MM.1S (cell line): ENCODE data around the gene HLA-E.
"Not testable (repeated sequence)": the region's sequence is repeated elsewhere in the genome, so short reads cannot be mapped to it uniquely, and the experiment has no call there.

Experiments used
- DNase-seq: peaks from one replicate; pipeline ENCODE4 v3.0.0-alpha.2; 2015
- H2AFZ ChIP-seq: fragments of 300-600 bp; sonication (generic); 2 replicates; pipeline ENCODE4 v1.6.0; 2016; ENCODE audit warnings: antibody characterized with exemption, low read length
- H3F3A ChIP-seq: fragments of 300-600 bp; sonication (generic); 2 replicates; pipeline ENCODE4 v1.6.1; 2016; ENCODE audit warnings: mild to moderate bottlenecking, antibody characterized with exemption, low read length, moderate library complexity, mixed read lengths; ENCODE audit not compliant: insufficient read depth
- H3K27ac ChIP-seq: fragments of 300-600 bp; sonication (generic); 2 replicates; pipeline ENCODE4 v1.5.1; 2016; ENCODE audit warnings: mild to moderate bottlenecking, low read length
- H3K27me3 ChIP-seq: fragments of 300-600 bp; sonication (generic); replicated peaks from 2 replicates; pipeline ENCODE4 v1.6.0; 2016; ENCODE audit warnings: low read length; ENCODE audit not compliant: insufficient read depth
- H3K36me3 ChIP-seq: fragments of 300-600 bp; sonication (generic); replicated peaks from 2 replicates; pipeline ENCODE4 v1.6.1; 2016; ENCODE audit warnings: mild to moderate bottlenecking, low read length, mixed read lengths; ENCODE audit not compliant: insufficient read depth
- H3K4me1 ChIP-seq: fragments of 300-600 bp; sonication (generic); 2 replicates; pipeline ENCODE4 v1.6.1; 2016; ENCODE audit warnings: low read length, mixed read lengths
- H3K4me2 ChIP-seq: fragments of 300-600 bp; sonication (generic); 2 replicates; pipeline ENCODE4 v1.6.0; 2016; ENCODE audit warnings: low read depth, low read length
- H3K4me3 ChIP-seq: fragments of 300-600 bp; sonication (generic); 2 replicates; pipeline ENCODE4 v1.5.1; 2016; ENCODE audit warnings: low read length, mixed read lengths
- H3K79me2 ChIP-seq: fragments of 300-600 bp; sonication (generic); 2 replicates; pipeline ENCODE4 v1.6.1; 2016; ENCODE audit warnings: mixed run types, low read length, mixed read lengths
- H3K9ac ChIP-seq: fragments of 300-600 bp; sonication (generic); 2 replicates; pipeline ENCODE4 v1.6.1; 2016; ENCODE audit warnings: low read length, mixed read lengths
- H3K9me2 ChIP-seq: fragments of 300-600 bp; sonication (generic); replicated peaks from 2 replicates; pipeline ENCODE4 v1.6.1; 2016; ENCODE audit warnings: mild to moderate bottlenecking, low read length, mixed read lengths; ENCODE audit not compliant: insufficient read depth
- H3K9me3 ChIP-seq: fragments of 300-600 bp; sonication (generic); replicated peaks from 2 replicates; pipeline ENCODE4 v1.6.1; 2016; ENCODE audit warnings: mild to moderate bottlenecking, low read length, mixed read lengths; ENCODE audit not compliant: insufficient read depth
- H4K20me1 ChIP-seq: fragments of 300-600 bp; sonication (generic); 2 replicates; pipeline ENCODE4 v1.6.1; 2016; ENCODE audit warnings: mild to moderate bottlenecking, low read length, moderate library complexity, mixed read lengths; ENCODE audit not compliant: insufficient read depth
- CTCF ChIP-seq: fragments of 300-600 bp; sonication (generic); IDR thresholded peaks from 2 replicates; pipeline ENCODE4 v1.5.1; 2016; ENCODE audit warnings: antibody characterized with exemption, low read length, mixed read lengths
- EZH2 ChIP-seq: fragments of 300-600 bp; sonication (generic); optimal IDR thresholded peaks from 2 replicates; pipeline ENCODE3; 2017; ENCODE audit warnings: low read depth, mild to moderate bottlenecking, antibody characterized with exemption, low read length, mixed read lengths
- EZH2phosphoT487 ChIP-seq: fragments of 300-600 bp; sonication (generic); IDR thresholded peaks from 2 replicates; pipeline ENCODE4 v1.6.1; 2018; ENCODE audit warnings: antibody characterized with exemption, low read length

Gene HLA-E

GRCh38 chr6:30493643-30494250 lies 4.4 kb downstream of the HLA-E start:
- H3K9me2 ChIP-seq: no peaks in the 10 kb centered on the region
- H3K36me3 ChIP-seq: peaks cover 15% of the 10 kb centered on the region
- H3K9me3 ChIP-seq: no peaks in the 10 kb centered on the region
- no peak overlapping the region for H3K4me2 ChIP-seq
- peaks cover 8% of the 10 kb centered on the region for H3K4me1 ChIP-seq
- peaks cover 9% of the 10 kb centered on the region; the same call in 1 of the 2 replicates for H4K20me1 ChIP-seq
- no peak overlapping the region for H3K27ac ChIP-seq
- no peak overlapping the region for H3K9ac ChIP-seq
- H3F3A ChIP-seq: peaks cover 23% of the 10 kb centered on the region; the same call in 1 of the 2 replicates
- peaks cover 29% of the 10 kb centered on the region for H3K79me2 ChIP-seq
- no peaks in the 10 kb centered on the region for H3K27me3 ChIP-seq
- no peak overlapping the region for H3K4me3 ChIP-seq
- TF ChIP-seq CTCF (peak; percentile 17; the same call in 1 of the 2 replicates), EZH2phosphoT487 (no peak), EZH2 (no peak)
- H2AFZ ChIP-seq: no peak overlapping the region
- DNase-seq: no peak

- H3F3A ChIP-seq: peaks cover 23% of the 10 kb centered on the region; the same call in 1 of the 2 replicates
- no peak overlapping the region for H3K27ac ChIP-seq
- H3K27me3 ChIP-seq: no peaks in the 10 kb centered on the region
- H3K36me3 ChIP-seq: peaks cover 15% of the 10 kb centered on the region
- H2AFZ ChIP-seq: no peak overlapping the region
- no peak overlapping the region for H3K4me2 ChIP-seq
- H4K20me1 ChIP-seq: peaks cover 9% of the 10 kb centered on the region; the same call in 1 of the 2 replicates
- no peaks in the 10 kb centered on the region for H3K9me2 ChIP-seq
- peaks cover 8% of the 10 kb centered on the region for H3K4me1 ChIP-seq
- TF ChIP-seq EZH2phosphoT487 (no peak), CTCF (no peak), EZH2 (no peak)
- no peak overlapping the region for H3K9ac ChIP-seq
- H3K4me3 ChIP-seq: no peak overlapping the region
- peaks cover 28% of the 10 kb centered on the region for H3K79me2 ChIP-seq
- DNase-seq: no peak
- H3K9me3 ChIP-seq: no peaks in the 10 kb centered on the region
These were observed 5.1 kb downstream of the HLA-E start for GRCh38 chr6:30494291-30494861.

- H3K4me3 ChIP-seq, H4K20me1 ChIP-seq, H3K4me1 ChIP-seq, DNase-seq, H3K9me3 ChIP-seq, H3K27me3 ChIP-seq, H3K9me2 ChIP-seq, H3K27ac ChIP-seq, H3K9ac ChIP-seq, H3K4me2 ChIP-seq, H2AFZ ChIP-seq: not testable (repeated sequence)
- Histone ChIP-seq H3F3A (peaks cover 19% of the 10 kb centered on the region; the same call in 1 of the 2 replicates), H3K79me2 (peaks cover 21% of the 10 kb centered on the region), H3K36me3 (peaks cover 15% of the 10 kb centered on the region)
These were observed 5.8 kb downstream of the HLA-E start for GRCh38 chr6:30495060-30495459.

DNA sequence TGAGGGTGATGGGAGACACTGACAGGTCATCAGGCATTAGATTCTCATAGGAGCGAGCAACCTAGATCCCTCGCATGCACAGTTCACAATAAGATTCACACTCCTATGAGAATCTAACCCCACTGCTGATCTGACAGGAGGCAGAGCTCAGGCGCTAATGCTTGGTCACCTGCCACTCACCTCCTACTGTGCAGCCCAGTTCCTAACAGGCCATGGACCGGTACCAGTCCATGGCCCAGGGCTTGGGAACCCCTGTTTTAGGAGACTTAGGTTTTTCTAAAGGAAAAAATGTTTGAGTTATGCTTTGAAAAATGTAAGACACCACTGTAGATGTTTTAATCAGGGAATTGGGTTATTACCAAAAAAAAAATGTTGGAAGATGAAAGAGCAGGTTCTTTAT lies 6.7 kb downstream of the HLA-E start:
- peaks cover 12% of the 10 kb centered on the region for H3K79me2 ChIP-seq
- H3K4me1 ChIP-seq: no peaks in the 10 kb centered on the region; the same call in 1 of the 2 replicates
- no peak overlapping the region for H2AFZ ChIP-seq
- TF ChIP-seq CTCF (no peak), EZH2phosphoT487 (no peak), EZH2 (no peak)
- H3K9me2 ChIP-seq: no peaks in the 10 kb centered on the region
- H4K20me1 ChIP-seq: peaks cover 1% of the 10 kb centered on the region; the same call in 1 of the 2 replicates
- H3F3A ChIP-seq: peaks cover 16% of the 10 kb centered on the region; the same call in 1 of the 2 replicates
- H3K27me3 ChIP-seq: no peaks in the 10 kb centered on the region
- no peak overlapping the region for H3K9ac ChIP-seq
- no peaks in the 10 kb centered on the region for H3K9me3 ChIP-seq
- DNase-seq: no peak
- H3K36me3 ChIP-seq: peaks cover 7% of the 10 kb centered on the region; the same call in 1 of the 2 replicates
- H3K27ac ChIP-seq: no peak overlapping the region
- no peak overlapping the region for H3K4me2 ChIP-seq
- no peak overlapping the region for H3K4me3 ChIP-seq

DNA sequence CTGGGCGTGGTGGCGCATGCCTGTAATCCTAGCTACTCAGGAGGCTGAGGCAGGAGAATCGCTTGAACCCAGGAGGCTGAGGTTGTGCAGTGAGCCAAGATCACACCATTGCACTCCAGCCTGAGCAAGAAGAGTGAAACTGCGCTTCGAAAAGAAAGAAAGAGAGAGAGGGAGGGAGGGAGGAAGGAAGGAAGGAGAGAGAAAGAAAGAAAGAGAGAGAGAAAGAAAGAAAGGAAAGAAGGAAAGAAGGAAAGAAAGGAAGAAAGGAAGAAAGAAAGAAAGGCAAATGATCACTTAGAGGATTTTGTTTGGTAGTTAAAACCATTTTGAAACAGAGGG lies 7.9 kb downstream of the HLA-E start:
- H3K9me2 ChIP-seq, H3K4me2 ChIP-seq, DNase-seq, H3K79me2 ChIP-seq, H4K20me1 ChIP-seq, H2AFZ ChIP-seq, H3K27ac ChIP-seq, H3K27me3 ChIP-seq, H3K9me3 ChIP-seq, H3K36me3 ChIP-seq, H3K9ac ChIP-seq, H3K4me3 ChIP-seq, H3K4me1 ChIP-seq: not testable (repeated sequence)
- H3F3A ChIP-seq: peaks cover 16% of the 10 kb centered on the region; the same call in 1 of the 2 replicates
